Epidermal melanocyte (primary cell): Measurements from ENCODE around the gene GPX6.
"Not testable (repeated sequence)": the region's sequence is repeated elsewhere in the genome, so short reads cannot be mapped to it uniquely, and the experiment has no call there.

ENCODE experiments used
- DNase-seq: peaks from one replicate; pipeline ENCODE4 v3.0.0; 2011; ENCODE audit warnings: low spot score; ENCODE audit not compliant: insufficient read length

GPX6 gene

GRCh38 chr6:28515676-28516075 lies at the start of gene GPX6:
Gene GPX6, minus strand, starts transcription at chr6:28515793. Its CDS starts 50 bp downstream, at chr6:28515743.
- no peak for DNase-seq

GRCh38 chr6:28563430-28564095 lies 48.0 kb upstream of the GPX6 start:
- no peak for DNase-seq

- no peak for DNase-seq
Measured at GRCh38 chr6:28558629-28559028, 43.0 kb upstream of the GPX6 start.

- no peak for DNase-seq
Measured at GRCh38 chr6:28555136-28555535, 39.5 kb upstream of the GPX6 start.

- DNase-seq = no peak
Measured at GRCh38 chr6:28553986-28554881, 38.6 kb upstream of the GPX6 start.

GRCh38 chr6:28553384-28553985 lies 37.9 kb upstream of the GPX6 start:
- DNase-seq = no peak

GRCh38 chr6:28551891-28552666 lies 36.5 kb upstream of the GPX6 start:
- DNase-seq = no peak

GRCh38 chr6:28547003-28547402 lies 31.4 kb upstream of the GPX6 start:
- not testable (repeated sequence) for DNase-seq

- DNase-seq = no peak
Measured at GRCh38 chr6:28545955-28546354, 30.4 kb upstream of the GPX6 start.

GRCh38 chr6:28543651-28544610 lies 28.3 kb upstream of the GPX6 start:
- DNase-seq = no peak

GRCh38 chr6:28542440-28543296 lies 27.1 kb upstream of the GPX6 start:
- no peak for DNase-seq

GRCh38 chr6:28541996-28542395 lies 26.4 kb upstream of the GPX6 start:
- no peak for DNase-seq

- no peak for DNase-seq
Measured at GRCh38 chr6:28537509-28538140, 22.0 kb upstream of the GPX6 start.

GRCh38 chr6:28537065-28537464 lies 21.5 kb upstream of the GPX6 start:
- no peak for DNase-seq

- DNase-seq = no peak
Measured at GRCh38 chr6:28534875-28535274, 19.3 kb upstream of the GPX6 start.

GRCh38 chr6:28534306-28534705 lies 18.7 kb upstream of the GPX6 start:
- no peak for DNase-seq

- DNase-seq = no peak
Measured at GRCh38 chr6:28531479-28532128, 16.0 kb upstream of the GPX6 start.

GRCh38 chr6:28530777-28531176 lies 15.2 kb upstream of the GPX6 start:
- DNase-seq = no peak
